Neural cell (in vitro differentiated cells): ENCODE data around the gene PBX2. TPM values are rescaled to one million over a fixed set of nuclear protein-coding genes. Genes with fewer than 3 reads are reported as not detected.

Source experiments
- H2AFZ ChIP-seq: fragments of 200-600, 300-800 bp; sonication (generic), shearing (Covaris generic); 2 replicates; pipeline ENCODE4 v1.6.0; 2014; ENCODE audit warnings: low read depth, mild to moderate bottlenecking, antibody characterized with exemption, low read length, moderate library complexity
- H3F3A ChIP-seq: fragments of 200-600 bp; shearing (Covaris generic); 2 replicates; pipeline ENCODE4 v1.6.1; 2016; ENCODE audit warnings: mild to moderate bottlenecking, moderate library complexity, mixed read lengths, antibody characterized with exemption, low read length; ENCODE audit not compliant: insufficient read depth, poor library complexity, severe bottlenecking
- H3K27ac ChIP-seq: fragments of 200-600, 300-800 bp; sonication (generic), shearing (Covaris generic); 2 replicates; pipeline ENCODE4 v1.5.1; 2014; ENCODE audit warnings: mild to moderate bottlenecking, low read length, moderate library complexity
- H3K27me3 ChIP-seq: fragments of 300-800, 200-600 bp; sonication (generic), shearing (Covaris generic); 2 replicates; pipeline ENCODE4 v1.6.0; 2014; ENCODE audit warnings: mild to moderate bottlenecking, low read depth, low read length, moderate library complexity; ENCODE audit not compliant: insufficient read depth
- H3K36me3 ChIP-seq: fragments of 300-800, 200-600 bp; sonication (generic), shearing (Covaris generic); 2 replicates; pipeline ENCODE4 v1.5.1; 2014; ENCODE audit warnings: mild to moderate bottlenecking, antibody characterized with exemption, low read length, moderate library complexity; ENCODE audit not compliant: insufficient read depth
- H3K4me2 ChIP-seq: fragments of 300-800, 200-600 bp; sonication (generic), shearing (Covaris generic); 2 replicates; pipeline ENCODE4 v1.6.0; 2014; ENCODE audit warnings: mild to moderate bottlenecking, low read length
- H3K4me3 ChIP-seq: fragments of 300-800, 200-600 bp; sonication (generic), shearing (Covaris generic); 2 replicates; pipeline ENCODE4 v1.5.1; 2014; ENCODE audit warnings: mild to moderate bottlenecking, low read length, moderate library complexity
- H3K79me2 ChIP-seq: fragments of 200-600 bp; shearing (Covaris generic); replicated peaks from 2 replicates; pipeline ENCODE4 v1.6.0; 2014; ENCODE audit warnings: mild to moderate bottlenecking, low read length, moderate library complexity; ENCODE audit not compliant: insufficient read depth
- H3K9ac ChIP-seq: fragments of 300-800, 200-600 bp; sonication (generic), shearing (Covaris generic); 2 replicates; pipeline ENCODE4 v1.6.1; 2016; ENCODE audit warnings: mild to moderate bottlenecking, low read length, mixed read lengths
- H3K9me2 ChIP-seq: fragments of 200-600 bp; shearing (Covaris generic); 2 replicates; pipeline ENCODE4 v1.6.1; 2016; ENCODE audit warnings: mild to moderate bottlenecking, low read length, mixed read lengths; ENCODE audit not compliant: insufficient read depth
- H3K9me3 ChIP-seq: fragments of 200-600, 300-800 bp; sonication (generic), shearing (Covaris generic); 2 replicates; pipeline ENCODE4 v1.6.1; 2016; ENCODE audit warnings: mild to moderate bottlenecking, mixed run types, low read length, moderate library complexity, mixed read lengths
- H4K20me1 ChIP-seq: fragments of 200-600 bp; shearing (Covaris generic); 2 replicates; pipeline ENCODE4 v1.6.1; 2016; ENCODE audit warnings: mild to moderate bottlenecking, mixed run types; ENCODE audit not compliant: insufficient read depth
- CTCF ChIP-seq: fragments of 450-650 bp; IDR thresholded peaks from 2 replicates; pipeline ENCODE4 v1.5.1; 2014; ENCODE audit warnings: antibody characterized with exemption, mild to moderate bottlenecking, moderate library complexity; ENCODE audit not compliant: poor library complexity, severe bottlenecking
- EP300 ChIP-seq: fragments of 450-650 bp; conservative IDR thresholded peaks from 2 replicates; pipeline ENCODE4 v1.6.1; 2014; ENCODE audit warnings: antibody characterized with exemption, mild to moderate bottlenecking, moderate library complexity; ENCODE audit not compliant: poor library complexity, severe bottlenecking
- EZH2 ChIP-seq: fragments of 200-600, 300-800 bp; shearing (Covaris generic), sonication (generic); IDR thresholded peaks from 2 replicates; pipeline ENCODE4 v1.6.1; 2014; ENCODE audit warnings: antibody characterized with exemption, low read length, borderline replicate concordance, mild to moderate bottlenecking; ENCODE audit not compliant: insufficient read depth, poor library complexity, severe bottlenecking
- MXI1 ChIP-seq: fragments of 450-650 bp; conservative IDR thresholded peaks from 2 replicates; pipeline ENCODE4 v1.6.1; 2014; ENCODE audit warnings: antibody characterized with exemption, mild to moderate bottlenecking; ENCODE audit not compliant: poor library complexity, severe bottlenecking
- POLR2AphosphoS5 ChIP-seq: IDR thresholded peaks from 2 replicates; pipeline ENCODE4 v1.6.1; 2012
- RAD21 ChIP-seq: fragments of 450-650 bp; conservative IDR thresholded peaks from 2 replicates; pipeline ENCODE4 v1.6.1; 2014; ENCODE audit warnings: antibody characterized with exemption, mild to moderate bottlenecking, moderate library complexity
- REST ChIP-seq: IDR thresholded peaks from 2 replicates; pipeline ENCODE4 v1.6.1; 2012; ENCODE audit warnings: borderline replicate concordance
- SMC3 ChIP-seq: fragments of 450-650 bp; conservative IDR thresholded peaks from 2 replicates; pipeline ENCODE4 v1.6.1; 2014; ENCODE audit warnings: antibody characterized with exemption, mild to moderate bottlenecking, moderate library complexity; ENCODE audit not compliant: poor library complexity
- TAF1 ChIP-seq: IDR thresholded peaks from 2 replicates; pipeline ENCODE4 v1.6.1; 2012; ENCODE audit warnings: low read depth
- polyA plus RNA-seq: library from polyadenylated mRNA; depleted of rRNA; stranded (reverse); fragments of >200 nt; gene quantifications from 2 replicates; pipeline ENCODE4 v1.2.3, GENCODE V29; 2014

The PBX2 gene
- polyA plus RNA-seq, 1 donor from 2014 or later: 53.2 TPM

- H3K27ac ChIP-seq: no peak overlapping the region
- H3K79me2 ChIP-seq: peaks cover 32% of the 10 kb centered on the region
- H3K4me3 ChIP-seq: peak overlapping the region; percentile 91
- H3K4me2 ChIP-seq: no peak overlapping the region
- H3K27me3 ChIP-seq: no peaks in the 10 kb centered on the region
- no peaks in the 10 kb centered on the region for H3K9me3 ChIP-seq
- peaks cover 4% of the 10 kb centered on the region for H3F3A ChIP-seq
- no peaks in the 10 kb centered on the region for H3K36me3 ChIP-seq
- TF ChIP-seq MXI1: no peak
- no peak for TF ChIP-seq EP300
- TF ChIP-seq SMC3: no peak
- no peak for TF ChIP-seq RAD21
- no peak for TF ChIP-seq REST
- no peak for TF ChIP-seq POLR2AphosphoS5
- TF ChIP-seq EZH2: no peak
- TF ChIP-seq CTCF: no peak
- no peak for TF ChIP-seq TAF1
- H4K20me1 ChIP-seq: no peaks in the 10 kb centered on the region
- H2AFZ ChIP-seq: no peak overlapping the region
- no peaks in the 10 kb centered on the region for H3K9me2 ChIP-seq
- H3K9ac ChIP-seq: peak overlapping the region; percentile 5
These were observed 16.8 kb downstream of the PBX2 start for GRCh38 chr6:32173051-32173727.

- H3K9me2 ChIP-seq: no peaks in the 10 kb centered on the region
- no peak overlapping the region for H3K27ac ChIP-seq
- peaks cover 32% of the 10 kb centered on the region for H3K79me2 ChIP-seq
- H3F3A ChIP-seq: no peaks in the 10 kb centered on the region
- H3K9me3 ChIP-seq: no peaks in the 10 kb centered on the region
- H4K20me1 ChIP-seq: no peaks in the 10 kb centered on the region
- no peak overlapping the region for H3K9ac ChIP-seq
- no peak for TF ChIP-seq TAF1
- TF ChIP-seq CTCF: no peak
- TF ChIP-seq MXI1: no peak
- TF ChIP-seq EP300: no peak
- no peak for TF ChIP-seq SMC3
- TF ChIP-seq EZH2: no peak
- no peak for TF ChIP-seq POLR2AphosphoS5
- TF ChIP-seq REST: no peak
- TF ChIP-seq RAD21: no peak
- H3K4me3 ChIP-seq: no peak overlapping the region
- H3K27me3 ChIP-seq: no peaks in the 10 kb centered on the region
- H3K36me3 ChIP-seq: no peaks in the 10 kb centered on the region
- H2AFZ ChIP-seq: no peak overlapping the region
- no peak overlapping the region for H3K4me2 ChIP-seq
These were observed 18.8 kb downstream of the PBX2 start for GRCh38 chr6:32171234-32171633.
